WTC11 (cell line): ENCODE results near the gene MC3R. TPM values are rescaled to one million over a fixed set of nuclear protein-coding genes. Genes with fewer than 3 reads are reported as not detected.

Source experiments
- ATAC-seq: fragments of 200-7000 bp; cut with Tn5 transposase; 2 replicates; pipeline ENCODE4 v1.10.0; 2021; ENCODE audit warnings: mild to moderate bottlenecking, moderate library complexity
- CTCF ChIA-PET: fragments of 300-600 bp; sonication (Branson Sonifier 250); formaldehyde crosslinking; loops from one replicate; lab custom pipeline; 2021; ENCODE audit warnings: antibody characterized with exemption; lab: Charles Lee
- POLR2A ChIA-PET: fragments of 350-600 bp; sonication (Branson Sonifier 250); formaldehyde crosslinking; loops from one replicate; lab custom pipeline; 2021; ENCODE audit warnings: antibody characterized with exemption; lab: Charles Lee
- DNase-seq: peaks from one replicate; pipeline ENCODE4 v3.0.0; 2021; ENCODE audit warnings: low spot score
- H3K27ac Mint-ChIP-seq: 2 replicates; pipeline ENCODE4 v1.8.0; 2021; ENCODE audit warnings: mixed read lengths
- H3K27me3 Mint-ChIP-seq: 2 replicates; pipeline ENCODE4 v1.8.0; 2021; ENCODE audit warnings: low read depth, mild to moderate bottlenecking, moderate library complexity, mixed read lengths
- H3K36me3 Mint-ChIP-seq: 2 replicates; pipeline ENCODE4 v1.8.0; 2021; ENCODE audit warnings: mixed read lengths
- H3K4me1 Mint-ChIP-seq: 2 replicates; pipeline ENCODE4 v1.8.0; 2022; ENCODE audit warnings: mixed read lengths
- H3K4me3 Mint-ChIP-seq: 2 replicates; pipeline ENCODE4 v1.8.0; 2021; ENCODE audit warnings: mild to moderate bottlenecking, moderate library complexity, mixed read lengths
- H3K9me3 Mint-ChIP-seq: 2 replicates; pipeline ENCODE4 v1.8.0; 2021; ENCODE audit warnings: mixed read lengths
- ATF6 ChIP-seq: sonication (generic); formaldehyde crosslinking; IDR thresholded peaks from 2 replicates; pipeline ENCODE4 v1.8.1; 2023; ENCODE audit warnings: mild to moderate bottlenecking, missing genetic modification reagents
- CTCF ChIP-seq: fragments of 200-600 bp; IDR thresholded peaks from 2 replicates; pipeline ENCODE4 v1.8.0; 2022; ENCODE audit warnings: antibody characterized with exemption
- GRHL2 ChIP-seq: fragments of 250-450 bp; sonication (Bioruptor Pico); IDR thresholded peaks from 2 replicates; pipeline ENCODE4 v1.8.0; 2022; ENCODE audit warnings: mild to moderate bottlenecking, moderate library complexity; ENCODE audit not compliant: insufficient replicate concordance, severe bottlenecking
- HMGXB4 ChIP-seq: sonication (generic); formaldehyde crosslinking; IDR thresholded peaks from 2 replicates; pipeline ENCODE4 v1.8.1; 2023; ENCODE audit warnings: mild to moderate bottlenecking, moderate library complexity, missing genetic modification reagents
- KAT7 ChIP-seq: sonication (generic); formaldehyde crosslinking; IDR thresholded peaks from 2 replicates; pipeline ENCODE4 v1.8.1; 2023; ENCODE audit warnings: missing genetic modification reagents, mild to moderate bottlenecking, borderline replicate concordance
- MYBL2 ChIP-seq: sonication (generic); formaldehyde crosslinking; IDR thresholded peaks from 2 replicates; pipeline ENCODE4 v1.8.1; 2023; ENCODE audit warnings: mild to moderate bottlenecking, moderate library complexity, missing genetic modification reagents
- NR1H2 ChIP-seq: sonication (generic); formaldehyde crosslinking; IDR thresholded peaks from 2 replicates; pipeline ENCODE4 v1.9.0; 2021; ENCODE audit warnings: mild to moderate bottlenecking, moderate library complexity, missing genetic modification reagents
- TEAD1 ChIP-seq: sonication (generic); formaldehyde crosslinking; IDR thresholded peaks from 2 replicates; pipeline ENCODE4 v1.8.0; 2022; ENCODE audit warnings: mild to moderate bottlenecking, missing genetic modification reagents
- ZBTB21 ChIP-seq: sonication (generic); formaldehyde crosslinking; IDR thresholded peaks from 2 replicates; pipeline ENCODE4 v1.8.1; 2023; ENCODE audit warnings: mild to moderate bottlenecking, missing genetic modification reagents, borderline replicate concordance
- ZNF263 ChIP-seq: sonication (generic); formaldehyde crosslinking; IDR thresholded peaks from 2 replicates; pipeline ENCODE4 v1.8.1; 2022; ENCODE audit warnings: low read depth, mild to moderate bottlenecking, moderate library complexity, missing genetic modification reagents
- ZNF425 ChIP-seq: fragments of 250-450 bp; sonication (Bioruptor Pico); conservative IDR thresholded peaks from 2 replicates; pipeline ENCODE4 v1.9.0; 2021; ENCODE audit warnings: mild to moderate bottlenecking
- total RNA-seq: library from RNA; stranded (reverse); gene quantifications from 3 replicates; pipeline ENCODE4 v1.2.3, GENCODE V29; 2021
- TF ChIP-seq, protein P1 (sequence below): sonication (generic); formaldehyde crosslinking; IDR thresholded peaks from 2 replicates; pipeline ENCODE4 v1.8.1; 2022; ENCODE audit warnings: missing genetic modification reagents, borderline replicate concordance
- TF ChIP-seq, protein P2 (sequence below): sonication (generic); formaldehyde crosslinking; IDR thresholded peaks from 2 replicates; pipeline ENCODE4 v1.8.0; 2023; ENCODE audit warnings: missing genetic modification reagents, mild to moderate bottlenecking, borderline replicate concordance

MC3R gene
- total RNA-seq, 1 experiment from 2014 or later, result not detected

- no peak for DNase-seq
- CTCF ChIA-PET, result no interaction called here
- POLR2A ChIA-PET, result no interaction called here
These were observed 11.4 kb downstream of the MC3R start for GRCh38 chr20:56259948-56260347.

GRCh38 chr20:56268536-56268935, 20.0 kb downstream of the MC3R start:
- peaks cover 14% of the 10 kb centered on the region for H3K27me3 Mint-ChIP-seq
- H3K36me3 Mint-ChIP-seq, result peaks cover 74% of the 10 kb centered on the region
- DNase-seq (no peak), ATAC-seq (no peak)
- H3K4me1 Mint-ChIP-seq, result no peaks in the 10 kb centered on the region
- CTCF ChIA-PET, result no interaction called here
- no peak overlapping the region for H3K4me3 Mint-ChIP-seq
- TF ChIP-seq HMGXB4 (no peak), ZNF263 (CRISPR knock-in tag) (no peak), TEAD1 (CRISPR knock-in tag) (no peak), ZNF425 (CRISPR knock-in tag) (no peak)
- H3K27ac Mint-ChIP-seq, result no peak overlapping the region
- POLR2A ChIA-PET, result no interaction called here
- H3K9me3 Mint-ChIP-seq, result peaks cover 84% of the 10 kb centered on the region

More at GRCh38 chr20:56259948-56260347, 11.4 kb downstream of the MC3R start:
- peaks cover 14% of the 10 kb centered on the region for H3K27me3 Mint-ChIP-seq
- ATAC-seq, result no peak
- H3K9me3 Mint-ChIP-seq, result peaks cover 87% of the 10 kb centered on the region
- TF ChIP-seq, protein P1, sequence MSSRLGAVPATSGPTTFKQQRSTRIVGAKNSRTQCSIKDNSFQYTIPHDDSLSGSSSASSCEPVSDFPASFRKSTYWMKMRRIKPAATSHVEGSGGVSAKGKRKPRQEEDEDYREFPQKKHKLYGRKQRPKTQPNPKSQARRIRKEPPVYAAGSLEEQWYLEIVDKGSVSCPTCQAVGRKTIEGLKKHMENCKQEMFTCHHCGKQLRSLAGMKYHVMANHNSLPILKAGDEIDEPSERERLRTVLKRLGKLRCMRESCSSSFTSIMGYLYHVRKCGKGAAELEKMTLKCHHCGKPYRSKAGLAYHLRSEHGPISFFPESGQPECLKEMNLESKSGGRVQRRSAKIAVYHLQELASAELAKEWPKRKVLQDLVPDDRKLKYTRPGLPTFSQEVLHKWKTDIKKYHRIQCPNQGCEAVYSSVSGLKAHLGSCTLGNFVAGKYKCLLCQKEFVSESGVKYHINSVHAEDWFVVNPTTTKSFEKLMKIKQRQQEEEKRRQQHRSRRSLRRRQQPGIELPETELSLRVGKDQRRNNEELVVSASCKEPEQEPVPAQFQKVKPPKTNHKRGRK (CRISPR knock-in tag), result no peak
- H3K36me3 Mint-ChIP-seq, result peaks cover 77% of the 10 kb centered on the region
- H3K27ac Mint-ChIP-seq, result no peak overlapping the region
- H3K4me3 Mint-ChIP-seq, result no peak overlapping the region
- no peaks in the 10 kb centered on the region for H3K4me1 Mint-ChIP-seq

GRCh38 chr20:56271974-56272373, 23.4 kb downstream of the MC3R start:
- Mint-ChIP-seq H3K36me3 (peaks cover 65% of the 10 kb centered on the region), H3K4me3 (no peak overlapping the region), H3K9me3 (peaks cover 82% of the 10 kb centered on the region), H3K4me1 (no peaks in the 10 kb centered on the region), H3K27ac (no peak overlapping the region), H3K27me3 (no peaks in the 10 kb centered on the region; the same call in none of the 2 replicates)
- TF ChIP-seq MYBL2 (CRISPR knock-in tag) (no peak), KAT7 (no peak), ZBTB21 (CRISPR knock-in tag) (no peak), NR1H2 (CRISPR knock-in tag) (no peak), ATF6 (no peak), GRHL2 (no peak), CTCF (no peak)
- TF ChIP-seq, protein P2, sequence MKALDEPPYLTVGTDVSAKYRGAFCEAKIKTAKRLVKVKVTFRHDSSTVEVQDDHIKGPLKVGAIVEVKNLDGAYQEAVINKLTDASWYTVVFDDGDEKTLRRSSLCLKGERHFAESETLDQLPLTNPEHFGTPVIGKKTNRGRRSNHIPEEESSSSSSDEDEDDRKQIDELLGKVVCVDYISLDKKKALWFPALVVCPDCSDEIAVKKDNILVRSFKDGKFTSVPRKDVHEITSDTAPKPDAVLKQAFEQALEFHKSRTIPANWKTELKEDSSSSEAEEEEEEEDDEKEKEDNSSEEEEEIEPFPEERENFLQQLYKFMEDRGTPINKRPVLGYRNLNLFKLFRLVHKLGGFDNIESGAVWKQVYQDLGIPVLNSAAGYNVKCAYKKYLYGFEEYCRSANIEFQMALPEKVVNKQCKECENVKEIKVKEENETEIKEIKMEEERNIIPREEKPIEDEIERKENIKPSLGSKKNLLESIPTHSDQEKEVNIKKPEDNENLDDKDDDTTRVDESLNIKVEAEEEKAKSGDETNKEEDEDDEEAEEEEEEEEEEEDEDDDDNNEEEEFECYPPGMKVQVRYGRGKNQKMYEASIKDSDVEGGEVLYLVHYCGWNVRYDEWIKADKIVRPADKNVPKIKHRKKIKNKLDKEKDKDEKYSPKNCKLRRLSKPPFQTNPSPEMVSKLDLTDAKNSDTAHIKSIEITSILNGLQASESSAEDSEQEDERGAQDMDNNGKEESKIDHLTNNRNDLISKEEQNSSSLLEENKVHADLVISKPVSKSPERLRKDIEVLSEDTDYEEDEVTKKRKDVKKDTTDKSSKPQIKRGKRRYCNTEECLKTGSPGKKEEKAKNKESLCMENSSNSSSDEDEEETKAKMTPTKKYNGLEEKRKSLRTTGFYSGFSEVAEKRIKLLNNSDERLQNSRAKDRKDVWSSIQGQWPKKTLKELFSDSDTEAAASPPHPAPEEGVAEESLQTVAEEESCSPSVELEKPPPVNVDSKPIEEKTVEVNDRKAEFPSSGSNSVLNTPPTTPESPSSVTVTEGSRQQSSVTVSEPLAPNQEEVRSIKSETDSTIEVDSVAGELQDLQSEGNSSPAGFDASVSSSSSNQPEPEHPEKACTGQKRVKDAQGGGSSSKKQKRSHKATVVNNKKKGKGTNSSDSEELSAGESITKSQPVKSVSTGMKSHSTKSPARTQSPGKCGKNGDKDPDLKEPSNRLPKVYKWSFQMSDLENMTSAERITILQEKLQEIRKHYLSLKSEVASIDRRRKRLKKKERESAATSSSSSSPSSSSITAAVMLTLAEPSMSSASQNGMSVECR, result no peak
- DNase-seq (no peak), ATAC-seq (no peak)
- CTCF ChIA-PET, result no interaction called here
- POLR2A ChIA-PET, result no interaction called here
